GM23338 (cell line): ENCODE data around the gene SLC19A1. TPM values are rescaled to one million over a fixed set of nuclear protein-coding genes. Genes with fewer than 3 reads are reported as not detected.

ENCODE experiments used
- ETS1 ChIP-seq: IDR thresholded peaks from 2 replicates; pipeline ENCODE4 v1.6.1; 2016; ENCODE audit warnings: antibody characterized with exemption
- REST ChIP-seq: IDR thresholded peaks from one replicate; pipeline ENCODE4 v1.6.1; 2018; ENCODE audit warnings: antibody characterized with exemption; ENCODE audit not compliant: unreplicated experiment
- STAT1 ChIP-seq: IDR thresholded peaks from one replicate; pipeline ENCODE4 v1.6.1; 2016; ENCODE audit warnings: antibody characterized with exemption; ENCODE audit not compliant: unreplicated experiment
- ZNF114 ChIP-seq: fragments of 250-450 bp; sonication (Bioruptor Pico); IDR thresholded peaks from 2 replicates; pipeline ENCODE4 v1.5.0; 2020; ENCODE audit warnings: mild to moderate bottlenecking, moderate library complexity
- polyA plus RNA-seq: library from polyadenylated mRNA; unstranded; fragments of >200 nt; fragmentation: Nextera tagmentation; extraction: Ambion mirVana; gene quantifications from 2 replicates; pipeline ENCODE4 v1.2.1, GENCODE V29; 2016
- total RNA-seq: library from RNA; depleted of rRNA; stranded (reverse); fragments of >200 nt; shearing (Covaris generic); gene quantifications from 2 replicates; pipeline ENCODE4 v1.2.3, GENCODE V29; 2014
- TF ChIP-seq, protein P1 (sequence below): fragments of 250-450 bp; sonication (Bioruptor Pico); IDR thresholded peaks from 2 replicates; pipeline ENCODE4 v1.5.0; 2020; ENCODE audit warnings: mild to moderate bottlenecking, moderate library complexity

SLC19A1 gene
- total and polyA plus RNA-seq, 2 experiments from 2014 or later, result 31.2 to 33.0 TPM

GRCh38 chr21:45543371-45543709 is 1.1 kb upstream of the SLC19A1 start (continued):
- TF ChIP-seq, protein P1, sequence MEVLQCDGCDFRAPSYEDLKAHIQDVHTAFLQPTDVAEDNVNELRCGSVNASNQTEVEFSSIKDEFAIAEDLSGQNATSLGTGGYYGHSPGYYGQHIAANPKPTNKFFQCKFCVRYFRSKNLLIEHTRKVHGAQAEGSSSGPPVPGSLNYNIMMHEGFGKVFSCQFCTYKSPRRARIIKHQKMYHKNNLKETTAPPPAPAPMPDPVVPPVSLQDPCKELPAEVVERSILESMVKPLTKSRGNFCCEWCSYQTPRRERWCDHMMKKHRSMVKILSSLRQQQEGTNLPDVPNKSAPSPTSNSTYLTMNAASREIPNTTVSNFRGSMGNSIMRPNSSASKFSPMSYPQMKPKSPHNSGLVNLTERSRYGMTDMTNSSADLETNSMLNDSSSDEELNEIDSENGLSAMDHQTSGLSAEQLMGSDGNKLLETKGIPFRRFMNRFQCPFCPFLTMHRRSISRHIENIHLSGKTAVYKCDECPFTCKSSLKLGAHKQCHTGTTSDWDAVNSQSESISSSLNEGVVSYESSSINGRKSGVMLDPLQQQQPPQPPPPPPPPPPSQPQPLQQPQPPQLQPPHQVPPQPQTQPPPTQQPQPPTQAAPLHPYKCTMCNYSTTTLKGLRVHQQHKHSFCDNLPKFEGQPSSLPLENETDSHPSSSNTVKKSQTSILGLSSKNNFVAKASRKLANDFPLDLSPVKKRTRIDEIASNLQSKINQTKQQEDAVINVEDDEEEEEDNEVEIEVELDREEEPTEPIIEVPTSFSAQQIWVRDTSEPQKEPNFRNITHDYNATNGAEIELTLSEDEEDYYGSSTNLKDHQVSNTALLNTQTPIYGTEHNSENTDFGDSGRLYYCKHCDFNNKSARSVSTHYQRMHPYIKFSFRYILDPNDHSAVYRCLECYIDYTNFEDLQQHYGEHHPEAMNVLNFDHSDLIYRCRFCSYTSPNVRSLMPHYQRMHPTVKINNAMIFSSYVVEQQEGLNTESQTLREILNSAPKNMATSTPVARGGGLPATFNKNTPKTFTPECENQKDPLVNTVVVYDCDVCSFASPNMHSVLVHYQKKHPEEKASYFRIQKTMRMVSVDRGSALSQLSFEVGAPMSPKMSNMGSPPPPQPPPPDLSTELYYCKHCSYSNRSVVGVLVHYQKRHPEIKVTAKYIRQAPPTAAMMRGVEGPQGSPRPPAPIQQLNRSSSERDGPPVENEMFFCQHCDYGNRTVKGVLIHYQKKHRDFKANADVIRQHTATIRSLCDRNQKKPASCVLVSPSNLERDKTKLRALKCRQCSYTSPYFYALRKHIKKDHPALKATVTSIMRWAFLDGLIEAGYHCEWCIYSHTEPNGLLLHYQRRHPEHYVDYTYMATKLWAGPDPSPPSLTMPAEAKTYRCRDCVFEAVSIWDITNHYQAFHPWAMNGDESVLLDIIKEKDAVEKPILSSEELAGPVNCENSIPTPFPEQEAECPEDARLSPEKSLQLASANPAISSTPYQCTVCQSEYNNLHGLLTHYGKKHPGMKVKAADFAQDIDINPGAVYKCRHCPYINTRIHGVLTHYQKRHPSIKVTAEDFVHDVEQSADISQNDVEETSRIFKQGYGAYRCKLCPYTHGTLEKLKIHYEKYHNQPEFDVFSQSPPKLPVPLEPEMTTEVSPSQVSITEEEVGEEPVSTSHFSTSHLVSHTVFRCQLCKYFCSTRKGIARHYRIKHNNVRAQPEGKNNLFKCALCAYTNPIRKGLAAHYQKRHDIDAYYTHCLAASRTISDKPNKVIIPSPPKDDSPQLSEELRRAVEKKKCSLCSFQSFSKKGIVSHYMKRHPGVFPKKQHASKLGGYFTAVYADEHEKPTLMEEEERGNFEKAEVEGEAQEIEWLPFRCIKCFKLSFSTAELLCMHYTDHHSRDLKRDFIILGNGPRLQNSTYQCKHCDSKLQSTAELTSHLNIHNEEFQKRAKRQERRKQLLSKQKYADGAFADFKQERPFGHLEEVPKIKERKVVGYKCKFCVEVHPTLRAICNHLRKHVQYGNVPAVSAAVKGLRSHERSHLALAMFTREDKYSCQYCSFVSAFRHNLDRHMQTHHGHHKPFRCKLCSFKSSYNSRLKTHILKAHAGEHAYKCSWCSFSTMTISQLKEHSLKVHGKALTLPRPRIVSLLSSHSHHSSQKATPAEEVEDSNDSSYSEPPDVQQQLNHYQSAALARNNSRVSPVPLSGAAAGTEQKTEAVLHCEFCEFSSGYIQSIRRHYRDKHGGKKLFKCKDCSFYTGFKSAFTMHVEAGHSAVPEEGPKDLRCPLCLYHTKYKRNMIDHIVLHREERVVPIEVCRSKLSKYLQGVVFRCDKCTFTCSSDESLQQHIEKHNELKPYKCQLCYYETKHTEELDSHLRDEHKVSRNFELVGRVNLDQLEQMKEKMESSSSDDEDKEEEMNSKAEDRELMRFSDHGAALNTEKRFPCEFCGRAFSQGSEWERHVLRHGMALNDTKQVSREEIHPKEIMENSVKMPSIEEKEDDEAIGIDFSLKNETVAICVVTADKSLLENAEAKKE (CRISPR knock-in tag), result no peak
- TF ChIP-seq ETS1 (no peak), ZNF114 (CRISPR knock-in tag) (no peak), REST (no peak), STAT1 (no peak)
